Effector CD8-positive, alpha-beta T cell (primary cell): ENCODE data around the gene AOPEP.

ENCODE experiments used
- DNase-seq: peaks from one replicate; lab custom pipeline; 2025; lab: John Stamatoyannopoulos, UW

AOPEP gene

DNA sequence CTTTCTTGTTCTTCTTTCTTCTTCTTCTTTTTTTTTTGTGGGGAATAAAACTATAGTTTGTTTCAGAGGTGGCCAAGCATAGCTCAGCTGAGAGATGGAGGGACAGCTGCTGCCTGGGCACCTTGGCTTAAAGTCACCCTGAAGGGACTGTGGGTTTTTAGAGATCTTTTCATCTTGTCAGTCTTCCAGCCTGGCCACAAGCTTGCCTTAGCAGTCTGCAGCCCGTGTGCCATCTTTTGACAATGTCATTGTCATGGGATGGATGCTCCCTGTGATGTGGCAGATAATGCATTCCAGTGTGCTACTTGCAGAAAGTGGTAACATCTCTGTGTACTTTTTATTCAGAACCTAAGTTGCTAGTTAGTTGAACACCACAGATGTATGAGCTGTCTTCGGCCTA lies 310.2 kb downstream of the AOPEP start:
- DNase-seq, result no peak

GRCh38 chr9:95037789-95038521 lies 311.5 kb downstream of the AOPEP start:
- no peak for DNase-seq

- DNase-seq, result no peak
Observed at GRCh38 chr9:95038666-95039065, 312.2 kb downstream of the AOPEP start.

DNA sequence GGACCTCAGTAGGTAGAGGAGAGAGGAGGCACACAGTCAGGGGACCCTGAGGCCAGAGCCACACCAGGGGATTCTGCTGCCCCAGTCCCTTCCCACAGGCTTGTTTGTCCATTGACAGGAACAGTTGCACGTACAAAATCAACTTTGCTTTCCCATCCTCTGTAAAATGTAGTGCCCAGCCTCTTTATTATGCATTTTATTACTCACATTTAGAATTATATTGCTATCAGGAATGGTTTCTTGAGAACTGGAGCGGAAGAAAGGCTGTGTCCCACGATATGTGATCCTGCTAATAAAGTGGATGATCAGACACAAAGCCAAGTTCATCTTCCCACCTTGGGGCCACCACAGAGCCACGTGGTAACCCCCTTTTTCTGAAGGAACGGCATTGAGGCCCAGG lies 313.6 kb downstream of the AOPEP start:
- no peak for DNase-seq

DNA sequence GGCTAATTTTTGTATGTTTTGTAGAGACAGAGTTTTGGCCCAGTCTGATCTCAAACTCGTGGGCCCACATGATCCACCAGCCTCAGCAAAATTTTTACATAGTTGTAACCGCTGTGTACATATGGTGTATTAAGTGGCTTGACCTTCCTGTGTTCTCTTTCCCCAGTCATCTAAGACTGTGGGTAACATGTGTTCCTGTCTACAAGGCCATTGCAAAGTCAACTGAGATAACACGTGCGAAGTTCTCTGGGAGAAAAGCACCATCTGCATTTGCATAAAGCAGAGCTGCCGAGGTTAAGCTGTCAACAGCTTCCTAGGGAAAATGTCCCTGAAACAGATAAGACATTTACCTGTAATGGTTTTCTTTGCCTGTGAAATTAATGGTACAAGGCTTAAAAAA lies 317.3 kb downstream of the AOPEP start:
- DNase-seq, result no peak

DNA sequence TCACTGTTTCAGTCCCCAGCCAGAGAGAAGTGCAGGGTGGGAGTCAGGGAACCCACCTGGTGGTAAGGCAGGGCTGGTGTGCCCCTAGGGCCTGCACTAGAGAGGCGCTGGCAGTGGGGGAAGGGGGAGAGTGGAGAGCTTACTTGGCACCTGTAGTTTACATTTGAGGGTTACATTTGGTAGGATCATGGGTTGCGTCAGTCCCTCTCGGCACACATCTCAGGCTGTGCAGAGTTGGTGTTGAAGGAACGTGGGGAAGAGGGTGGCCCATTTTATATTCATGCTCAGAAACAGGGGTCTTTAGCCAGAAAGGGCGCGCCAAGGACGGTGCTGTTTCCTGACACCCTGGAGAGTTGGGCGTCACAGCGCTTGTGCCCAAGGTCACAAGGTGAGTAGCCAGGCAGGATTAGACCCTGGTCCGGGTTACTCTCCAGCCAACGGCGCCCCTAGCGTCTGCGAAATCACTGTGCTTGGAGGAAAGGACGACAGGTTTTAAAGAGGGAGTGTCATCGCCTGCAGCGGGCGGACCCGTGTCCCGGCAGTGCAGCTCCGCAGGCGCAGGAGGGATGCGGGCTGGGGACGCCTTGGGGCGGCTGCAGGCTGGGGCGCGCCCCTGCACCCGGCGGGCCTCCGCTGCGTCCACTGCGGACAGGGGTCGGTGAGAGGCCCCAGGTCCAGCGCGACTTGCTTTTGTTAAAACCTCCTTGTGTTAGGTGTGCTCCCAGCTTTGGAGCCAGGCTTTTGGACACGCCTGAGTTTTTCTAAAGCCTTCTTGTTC lies 318.4 kb downstream of the AOPEP start:
- DNase-seq, result no peak

DNA sequence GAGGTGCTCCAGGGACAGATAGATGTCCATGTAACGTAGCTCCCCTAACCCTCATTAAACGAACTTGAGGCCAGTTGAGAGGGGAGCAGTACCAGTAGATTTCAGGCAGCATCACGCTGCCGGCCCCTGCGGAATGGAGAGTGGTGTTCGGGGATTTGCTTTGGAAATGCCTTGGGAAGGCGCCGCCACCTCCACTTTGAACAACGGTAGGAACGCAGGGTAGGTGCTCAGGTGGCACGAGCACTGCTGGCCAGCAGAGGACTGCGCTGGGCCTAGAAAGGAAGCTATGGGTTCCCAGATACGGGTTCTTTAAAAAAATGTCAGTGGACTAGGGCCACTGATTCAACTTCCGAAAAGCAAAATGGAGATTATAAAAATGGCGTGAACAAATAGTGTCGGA lies 319.3 kb downstream of the AOPEP start:
- DNase-seq, result no peak

DNA sequence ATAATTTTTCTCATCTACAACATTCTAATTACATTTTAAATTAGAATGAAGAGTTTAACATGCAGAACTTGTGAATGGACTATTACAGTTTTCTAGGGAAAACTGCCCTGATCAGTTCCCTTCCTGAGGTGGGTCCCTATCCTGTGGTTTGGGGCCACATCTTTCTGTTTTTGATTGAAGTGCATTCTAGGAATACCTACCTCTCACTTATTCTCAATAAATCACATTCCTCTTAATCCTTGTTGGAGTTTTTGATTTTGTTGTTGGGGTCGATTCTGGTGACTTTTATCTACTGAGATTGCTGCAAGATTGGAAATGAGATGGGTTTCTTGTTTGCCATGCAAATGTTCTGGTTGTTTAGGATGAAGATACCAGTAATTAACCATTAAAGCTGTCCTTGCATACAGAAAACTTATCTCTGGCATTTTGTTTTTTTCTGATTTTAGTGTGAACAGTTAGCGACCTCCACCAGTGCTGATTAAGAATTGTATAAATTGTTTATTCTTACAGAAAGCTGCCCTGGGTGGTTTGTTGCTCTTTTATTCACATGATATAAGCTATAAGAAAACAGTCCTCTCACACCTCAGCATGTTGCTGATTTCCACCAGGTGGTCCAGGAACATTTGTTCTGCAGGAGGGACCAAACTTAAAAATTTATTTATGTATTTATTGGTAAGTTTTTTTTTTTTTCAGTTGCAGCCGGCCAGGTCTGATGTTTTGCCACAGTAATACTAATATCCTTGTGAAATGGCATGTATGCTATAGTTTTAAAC lies 321.1 kb downstream of the AOPEP start:
- no peak for DNase-seq

GRCh38 chr9:95048225-95049087 lies 322.0 kb downstream of the AOPEP start:
- peak; percentile 18 for DNase-seq

DNA sequence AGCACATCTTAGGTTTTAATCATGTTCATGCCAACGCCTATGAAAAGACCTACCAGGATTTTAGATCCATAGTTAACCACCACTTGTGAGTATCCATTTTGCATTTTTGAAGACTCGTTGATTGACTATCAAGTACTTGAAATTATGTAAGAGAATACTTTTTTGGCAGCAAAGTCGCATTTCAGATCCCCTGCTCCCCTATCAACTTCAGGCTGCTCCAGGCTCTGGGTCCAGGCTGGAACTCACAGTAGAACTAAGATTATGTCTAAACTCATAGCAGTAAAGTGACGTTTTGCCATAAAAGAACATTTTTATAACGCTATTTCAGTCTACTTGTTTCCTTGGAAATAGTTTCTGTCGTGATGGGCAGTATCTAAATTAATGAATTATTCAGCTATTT lies 323.3 kb downstream of the AOPEP start:
- no peak for DNase-seq

DNA sequence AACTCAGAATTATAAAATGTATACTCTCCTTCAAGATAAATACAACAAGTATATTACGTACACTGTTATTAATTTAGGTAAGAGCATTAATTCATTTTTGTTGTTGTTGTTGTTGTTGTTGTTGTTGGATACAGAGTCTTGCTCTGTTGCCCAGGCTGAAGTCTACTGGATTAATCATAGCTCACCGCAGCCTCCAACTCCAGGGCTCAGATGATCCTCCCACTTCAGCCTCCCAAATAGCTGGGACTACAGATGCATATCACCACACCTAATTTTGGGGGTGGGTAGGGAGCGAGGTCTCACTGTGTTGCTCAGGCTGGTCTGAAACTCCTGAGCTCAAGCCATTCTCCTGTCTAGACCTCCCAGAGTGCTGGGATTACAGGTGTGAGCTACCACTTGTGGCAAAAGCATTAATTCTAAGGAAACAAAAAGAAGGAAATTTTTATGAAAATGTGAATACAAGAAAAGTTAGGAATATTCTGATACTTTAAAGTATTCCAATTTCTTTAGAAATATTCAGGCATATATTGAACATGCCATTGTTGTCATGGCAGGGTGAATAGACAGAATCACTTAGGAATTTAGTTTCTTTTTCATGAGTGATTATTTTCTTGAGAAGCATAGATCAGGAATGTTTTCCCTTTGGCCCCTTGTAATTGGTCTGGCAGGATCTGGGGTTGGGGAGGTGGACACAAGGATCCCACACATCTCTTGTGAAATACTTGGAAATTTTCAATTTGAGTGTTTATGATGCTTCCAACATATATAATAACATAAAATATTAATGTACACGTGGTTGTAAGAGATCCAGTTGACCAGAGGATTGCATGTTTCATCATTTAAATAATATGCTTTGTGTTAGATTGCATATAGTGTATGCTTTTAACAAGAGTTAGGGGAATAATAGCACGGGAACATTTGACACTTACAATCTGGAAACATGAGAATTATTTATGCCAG lies 327.4 kb downstream of the AOPEP start:
- DNase-seq, result no peak

DNA sequence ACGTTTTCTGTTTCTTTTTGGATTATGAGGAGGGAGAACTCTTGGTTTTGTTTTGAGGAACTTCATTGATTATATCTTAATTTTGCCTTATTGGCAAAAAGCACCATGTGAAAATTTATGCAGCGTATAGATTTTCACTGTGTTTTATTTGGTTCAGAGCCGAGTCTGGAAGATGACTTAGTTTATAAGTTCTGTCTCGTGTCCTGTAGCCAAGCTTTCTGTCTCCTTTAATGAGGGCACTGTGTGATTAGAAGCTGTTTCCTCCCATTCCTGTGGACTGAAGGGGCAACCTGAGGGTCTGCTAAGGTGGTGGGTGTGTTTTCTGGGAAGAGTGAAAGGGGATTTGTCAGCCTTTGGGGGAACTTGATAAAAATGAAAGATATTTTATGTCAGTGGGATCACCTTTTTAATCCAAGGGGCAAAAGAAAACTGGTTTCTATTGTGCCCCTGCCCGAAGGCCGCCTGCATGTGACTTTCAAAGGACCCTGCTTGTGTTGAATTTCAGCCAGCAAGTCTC lies 328.9 kb downstream of the AOPEP start:
- no peak for DNase-seq

GRCh38 chr9:95055851-95056551 lies 329.5 kb downstream of the AOPEP start:
- no peak for DNase-seq

- no peak for DNase-seq
Observed at GRCh38 chr9:95057101-95057500, 330.6 kb downstream of the AOPEP start.

DNA sequence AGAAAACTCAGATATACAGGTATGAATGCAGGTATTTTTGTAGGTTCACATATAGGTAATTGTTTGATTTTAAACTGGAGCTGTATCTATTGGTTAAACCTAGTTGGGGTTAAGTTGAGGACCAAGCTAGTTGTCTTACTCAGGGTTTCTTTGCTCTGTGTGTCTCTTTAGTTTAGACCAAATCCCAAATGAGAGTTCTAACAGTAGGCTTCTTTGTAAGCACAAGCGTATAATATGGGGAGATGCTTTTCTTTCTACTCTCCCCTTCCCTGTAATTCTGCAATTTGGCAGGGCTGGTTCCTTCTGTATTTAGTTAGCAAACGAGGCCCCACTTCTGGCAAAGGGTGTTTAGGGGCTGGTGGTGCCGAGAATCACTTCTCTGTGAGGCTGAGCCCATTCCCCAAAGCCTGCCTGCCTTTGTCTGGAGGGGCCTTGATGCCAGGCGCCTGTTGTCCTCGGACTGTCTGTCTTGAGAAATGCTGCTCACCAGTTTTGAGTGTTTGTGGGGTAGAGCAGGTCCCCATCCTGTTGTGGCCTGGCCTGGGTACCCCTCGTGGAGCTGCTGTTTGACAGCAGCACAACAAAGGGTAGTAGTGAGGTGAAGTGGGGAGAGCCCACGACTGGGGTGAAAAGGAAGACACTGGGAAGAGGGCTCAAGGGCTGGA lies 331.8 kb downstream of the AOPEP start:
- no peak for DNase-seq

GRCh38 chr9:95058795-95059386 lies 332.4 kb downstream of the AOPEP start:
- DNase-seq, result no peak

- DNase-seq, result no peak
Observed at GRCh38 chr9:95060234-95060633, 333.7 kb downstream of the AOPEP start.

DNA sequence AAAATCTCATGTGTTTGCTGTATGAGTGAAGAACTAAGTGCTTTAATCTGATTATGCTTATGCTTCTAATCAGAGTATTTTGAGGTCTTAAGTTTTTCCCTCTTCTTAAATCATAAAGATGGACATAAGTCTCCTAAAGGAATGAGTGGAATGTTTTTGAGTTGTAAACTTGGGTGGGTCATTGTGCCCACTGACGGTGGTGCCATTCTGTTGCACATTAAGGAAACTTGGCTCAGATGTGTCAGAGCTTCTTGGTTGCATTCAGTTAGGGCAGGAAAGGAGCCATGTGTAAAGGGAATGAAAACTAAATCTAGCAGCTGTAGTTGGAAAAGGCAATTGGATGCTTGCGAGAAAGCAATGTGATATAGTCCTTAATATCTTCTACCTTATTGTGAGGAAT lies 334.4 kb downstream of the AOPEP start:
- no peak for DNase-seq
